Fibroblast of lung (primary cell): ENCODE measurements around the gene CRTAC1. TPM values are rescaled to one million over a fixed set of nuclear protein-coding genes. Genes with fewer than 3 reads are reported as not detected.

ENCODE experiments used
- DNase-seq, 2 donors: peaks; one replicate each; pipeline versions ENCODE4 v3.0.0 to v3.0.0-alpha.2; 2010; ENCODE audit warnings: low read depth in 2 of 2
- H2AFZ ChIP-seq: 2 replicates; pipeline ENCODE4 v1.5.1; 2012; ENCODE audit warnings: low read length, control low read depth, inconsistent platforms
- H3K27ac ChIP-seq: 2 replicates; pipeline ENCODE4 v1.5.1; 2011; ENCODE audit warnings: low read length, control low read depth; ENCODE audit not compliant: insufficient read depth
- H3K27me3 ChIP-seq: 2 replicates; pipeline ENCODE4 v1.5.1; 2011; ENCODE audit warnings: mild to moderate bottlenecking, low read length; ENCODE audit not compliant: control insufficient read depth, insufficient read depth
- H3K36me3 ChIP-seq: 2 replicates; pipeline ENCODE4 v1.5.1; 2011; ENCODE audit warnings: low read length; ENCODE audit not compliant: control insufficient read depth, insufficient read depth
- H3K4me1 ChIP-seq: 2 replicates; pipeline ENCODE4 v1.5.1; 2011; ENCODE audit warnings: low read length; ENCODE audit not compliant: control insufficient read depth, insufficient read depth; ENCODE audit errors: extremely low read depth
- H3K4me2 ChIP-seq: 2 replicates; pipeline ENCODE4 v1.5.1; 2011; ENCODE audit warnings: low read length, control low read depth; ENCODE audit not compliant: insufficient read depth; ENCODE audit errors: extremely low read depth
- H3K4me3 ChIP-seq, 4 experiments: fragments of 200-600 bp in 1 of 4; sonication (generic) in 1 of 4; replicated peaks in 1 of 4; 2 replicates each; pipeline ENCODE4 v1.5.1; 2011 to 2016; ENCODE audit warnings: low read length in 4 of 4, low read depth in 3 of 4, mild to moderate bottlenecking in 3 of 4, control low read depth in 2 of 4, inconsistent platforms in 1 of 4, mixed read lengths in 1 of 4; ENCODE audit not compliant: insufficient read depth in 1 of 4; ENCODE audit errors: control extremely low read depth in 1 of 4
- H3K79me2 ChIP-seq: 2 replicates; pipeline ENCODE4 v1.5.1; 2012; ENCODE audit warnings: mild to moderate bottlenecking, low read length, inconsistent platforms; ENCODE audit not compliant: control insufficient read depth, insufficient read depth
- H3K9ac ChIP-seq: 2 replicates; pipeline ENCODE4 v1.5.1; 2011; ENCODE audit warnings: mild to moderate bottlenecking, low read length, control low read depth; ENCODE audit not compliant: insufficient read depth
- H3K9me3 ChIP-seq: 2 replicates; pipeline ENCODE4 v1.5.1; 2012; ENCODE audit warnings: low read depth, low read length; ENCODE audit not compliant: control insufficient read depth, insufficient read depth
- H4K20me1 ChIP-seq: 2 replicates; pipeline ENCODE4 v1.5.1; 2011; ENCODE audit warnings: low read length; ENCODE audit not compliant: control insufficient read depth, insufficient read depth; ENCODE audit errors: extremely low read depth
- EZH2 ChIP-seq: IDR thresholded peaks from 2 replicates; pipeline ENCODE4 v1.5.1; 2012; ENCODE audit warnings: low read length, control low read depth, mild to moderate bottlenecking; ENCODE audit errors: missing control alignments
- polyA plus RNA-seq, 2 donors: library from polyadenylated mRNA; depleted of rRNA in 1 of 2; stranded (reverse) in 1 of 2; unstranded in 1 of 2; fragments of >200 nt; gene quantifications; 2 replicates each; pipeline ENCODE4 v1.2.1, GENCODE V29; 2011 to 2012; ENCODE audit warnings: missing spikeins in 1 of 2
- total RNA-seq: library from RNA; depleted of rRNA; stranded (reverse); fragments of >200 nt; gene quantifications from 2 replicates; pipeline ENCODE4 v1.2.1, GENCODE V29; 2014
- TF ChIP-seq, protein P1 (sequence below), 2 donors: IDR thresholded peaks in 1 of 2; conservative IDR thresholded peaks in 1 of 2; 1 replicate in 1 of 2; 2 replicates in 1 of 2; pipeline ENCODE4 v1.5.1; 2011 to 2012; ENCODE audit warnings: low read length in 2 of 2, control low read depth in 1 of 2, inconsistent platforms in 1 of 2, low read depth in 1 of 2, mild to moderate bottlenecking in 1 of 2

Gene CRTAC1
- total and polyA plus RNA-seq, 2 donors (not counting 1 experiment from before 2014, with no cell fraction given), result not detected

DNA sequence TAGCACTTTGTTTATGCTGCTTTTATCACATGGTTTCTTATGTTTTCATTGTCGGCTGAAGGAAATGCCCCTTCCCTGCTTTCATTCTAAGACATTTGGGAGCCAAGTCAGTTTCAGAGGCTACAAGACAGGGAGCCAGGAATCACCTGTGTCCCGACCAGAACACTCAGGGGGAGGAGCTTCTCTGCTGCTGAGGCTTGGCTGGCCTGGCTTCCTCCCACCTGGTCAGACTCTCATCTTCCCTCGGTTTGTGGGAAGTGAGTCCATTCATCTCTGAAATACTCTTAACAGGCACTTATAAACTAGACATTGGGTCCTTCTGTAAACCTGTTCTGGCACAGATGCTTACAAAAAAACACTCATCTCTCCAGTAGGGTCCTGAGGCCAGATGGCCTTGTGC lies 200.4 kb downstream of the CRTAC1 start:
- no peak overlapping the region for H3K4me3 ChIP-seq
- H3K9me3 ChIP-seq, result no peaks in the 10 kb centered on the region
- no peaks in the 10 kb centered on the region for H4K20me1 ChIP-seq
- no peaks in the 10 kb centered on the region for H3K36me3 ChIP-seq
- H3K27ac ChIP-seq, result no peak overlapping the region
- TF ChIP-seq, protein P1, sequence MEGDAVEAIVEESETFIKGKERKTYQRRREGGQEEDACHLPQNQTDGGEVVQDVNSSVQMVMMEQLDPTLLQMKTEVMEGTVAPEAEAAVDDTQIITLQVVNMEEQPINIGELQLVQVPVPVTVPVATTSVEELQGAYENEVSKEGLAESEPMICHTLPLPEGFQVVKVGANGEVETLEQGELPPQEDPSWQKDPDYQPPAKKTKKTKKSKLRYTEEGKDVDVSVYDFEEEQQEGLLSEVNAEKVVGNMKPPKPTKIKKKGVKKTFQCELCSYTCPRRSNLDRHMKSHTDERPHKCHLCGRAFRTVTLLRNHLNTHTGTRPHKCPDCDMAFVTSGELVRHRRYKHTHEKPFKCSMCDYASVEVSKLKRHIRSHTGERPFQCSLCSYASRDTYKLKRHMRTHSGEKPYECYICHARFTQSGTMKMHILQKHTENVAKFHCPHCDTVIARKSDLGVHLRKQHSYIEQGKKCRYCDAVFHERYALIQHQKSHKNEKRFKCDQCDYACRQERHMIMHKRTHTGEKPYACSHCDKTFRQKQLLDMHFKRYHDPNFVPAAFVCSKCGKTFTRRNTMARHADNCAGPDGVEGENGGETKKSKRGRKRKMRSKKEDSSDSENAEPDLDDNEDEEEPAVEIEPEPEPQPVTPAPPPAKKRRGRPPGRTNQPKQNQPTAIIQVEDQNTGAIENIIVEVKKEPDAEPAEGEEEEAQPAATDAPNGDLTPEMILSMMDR (conservative IDR thresholded peaks at IDR 0.05 in 1 of 2, IDR thresholded peaks at IDR 0.05 in 1 of 2; ENCODE audit: low read depth in 1 of 2, low read length in 2 of 2), result no peak
- TF ChIP-seq EZH2, result no peak
- no peaks in the 10 kb centered on the region for H3K4me1 ChIP-seq
- no peak overlapping the region for H3K4me2 ChIP-seq
- no peak for DNase-seq
- H3K9ac ChIP-seq, result no peak overlapping the region
- H2AFZ ChIP-seq, result no peak overlapping the region
- H3K27me3 ChIP-seq, result peaks cover 2% of the 10 kb centered on the region
- no peaks in the 10 kb centered on the region for H3K79me2 ChIP-seq

DNA sequence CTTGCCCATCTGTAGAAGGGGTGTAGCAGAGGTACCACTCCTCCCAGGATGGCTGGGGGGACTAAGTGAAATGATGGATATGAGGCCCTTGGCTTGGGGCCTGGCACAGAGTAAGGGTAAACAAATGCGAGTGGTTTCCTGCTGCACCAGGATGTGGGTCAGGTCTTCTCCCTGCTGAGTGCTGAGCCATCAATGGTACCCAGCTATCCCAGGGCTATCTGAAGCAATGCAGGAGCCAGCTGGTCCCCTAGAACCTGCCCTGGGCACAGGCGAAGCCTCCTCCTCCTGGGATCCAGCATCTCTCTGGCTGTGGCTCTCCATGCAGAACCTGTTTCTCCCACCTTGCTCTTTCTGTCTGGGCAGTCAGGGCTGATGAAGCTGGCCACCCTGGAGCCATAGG lies 201.7 kb downstream of the CRTAC1 start:
- H3K4me2 ChIP-seq, result no peak overlapping the region
- no peak for DNase-seq
- peaks cover 2% of the 10 kb centered on the region for H3K27me3 ChIP-seq
- H3K79me2 ChIP-seq, result no peaks in the 10 kb centered on the region
- no peak overlapping the region for H3K4me3 ChIP-seq
- no peaks in the 10 kb centered on the region for H3K9me3 ChIP-seq
- no peak overlapping the region for H3K27ac ChIP-seq
- no peaks in the 10 kb centered on the region for H4K20me1 ChIP-seq
- H3K36me3 ChIP-seq, result no peaks in the 10 kb centered on the region
- H3K9ac ChIP-seq, result no peak overlapping the region
- TF ChIP-seq EZH2, result no peak
- TF ChIP-seq, protein P1 (conservative IDR thresholded peaks at IDR 0.05 in 1 of 2, IDR thresholded peaks at IDR 0.05 in 1 of 2; ENCODE audit: low read depth in 1 of 2, low read length in 2 of 2), result no peak
- H3K4me1 ChIP-seq, result no peaks in the 10 kb centered on the region
- no peak overlapping the region for H2AFZ ChIP-seq

DNA sequence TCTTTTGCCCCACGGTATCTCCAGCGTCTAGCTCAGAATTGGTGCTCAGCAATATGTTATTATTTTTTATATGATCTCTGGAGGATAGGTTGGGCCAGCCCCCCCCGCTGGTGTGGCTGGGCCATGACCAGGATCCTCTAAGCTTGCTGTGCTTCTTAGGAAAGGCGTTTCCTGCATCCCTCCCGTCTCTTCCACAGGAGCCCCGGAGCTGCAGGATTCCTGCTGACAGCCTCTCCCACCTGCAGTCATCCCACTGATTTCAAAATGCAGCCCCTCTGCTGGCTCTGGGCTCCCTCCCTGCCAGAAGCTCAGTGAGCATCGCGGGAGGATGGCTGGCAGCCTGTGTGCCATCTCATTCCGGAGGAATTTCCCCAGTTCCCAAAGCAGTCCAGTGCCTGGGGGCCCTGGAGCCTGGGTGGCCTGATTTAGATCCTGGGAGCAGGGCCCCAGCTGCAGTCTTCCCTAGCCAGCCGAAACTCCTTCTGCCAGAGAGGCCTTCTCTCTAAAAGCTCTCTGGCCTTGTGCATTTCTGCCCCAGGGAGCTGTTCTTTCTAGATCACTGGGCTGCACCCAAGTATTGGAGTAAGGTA lies 202.6 kb downstream of the CRTAC1 start:
- no peaks in the 10 kb centered on the region for H3K36me3 ChIP-seq

More for the DNA sequence above, 202.6 kb downstream of the CRTAC1 start:
- Histone ChIP-seq H3K27me3 (peaks cover 2% of the 10 kb centered on the region), H3K9me3 (no peaks in the 10 kb centered on the region), H3K4me1 (no peaks in the 10 kb centered on the region), H3K9ac (no peak overlapping the region), H3K4me2 (no peak overlapping the region), H3K4me3 (no peak overlapping the region), H3K27ac (no peak overlapping the region), H3K79me2 (no peaks in the 10 kb centered on the region), H2AFZ (no peak overlapping the region), H4K20me1 (no peaks in the 10 kb centered on the region)
- peak in 1 of 2 donors; percentile 2 for DNase-seq
- TF ChIP-seq, protein P1 (conservative IDR thresholded peaks at IDR 0.05 in 1 of 2, IDR thresholded peaks at IDR 0.05 in 1 of 2; ENCODE audit: low read depth in 1 of 2, low read length in 2 of 2), result no peak
- TF ChIP-seq EZH2, result no peak
